HEK293 (cell line): ENCODE data around the gene BFAR.
"Not testable (repeated sequence)": the region's sequence is repeated elsewhere in the genome, so short reads cannot be mapped to it uniquely, and the experiment has no call there.

Experiments
- CTCF ChIA-PET: fragments of 350-600 bp; formaldehyde crosslinking; extraction: SDS; loops from one replicate; lab custom pipeline; 2021; ENCODE audit warnings: antibody characterized with exemption; lab: Yijun Ruan, JAX
- POLR2A ChIA-PET: fragments of 300-600 bp; formaldehyde crosslinking; extraction: SDS; loops from one replicate; lab custom pipeline; 2020; ENCODE audit warnings: antibody characterized with exemption, inconsistent platforms; lab: Yijun Ruan, JAX
- H3K27ac ChIP-seq: fragments of 200-500 bp; sonication (Bioruptor generic); 2 replicates; pipeline ENCODE4 v1.5.1; 2014; ENCODE audit warnings: low read depth, low read length, control low read depth, inconsistent platforms; ENCODE audit errors: extremely low read depth
- H3K36me3 ChIP-seq, 2 experiments: fragments of 200-500 bp in 1 of 2; sonication (Bioruptor generic) in 1 of 2; 1 replicate in 1 of 2; 2 replicates in 1 of 2; pipeline ENCODE4 v1.5.1; 2014 to 2017; ENCODE audit warnings: inconsistent platforms in 2 of 2, low read length in 2 of 2; ENCODE audit not compliant: control insufficient read depth in 2 of 2, insufficient read depth in 1 of 2
- H3K4me1 ChIP-seq: fragments of 200-500 bp; sonication (Bioruptor generic); 2 replicates; pipeline ENCODE4 v1.5.1; 2014; ENCODE audit warnings: mild to moderate bottlenecking, low read length, inconsistent platforms; ENCODE audit not compliant: control insufficient read depth, insufficient read depth
- H3K4me3 ChIP-seq: 2 replicates; pipeline ENCODE4 v1.5.1; 2011; ENCODE audit warnings: low read depth, mild to moderate bottlenecking, control low read depth, low read length, moderate library complexity
- H3K9me3 ChIP-seq: fragments of 200-500 bp; sonication (Bioruptor generic); 2 replicates; pipeline ENCODE4 v1.5.1; 2014; ENCODE audit warnings: low read depth, low read length, inconsistent platforms; ENCODE audit not compliant: control insufficient read depth, insufficient read depth
- SCRT1 ChIP-seq: fragments of 450-650 bp; formaldehyde crosslinking; IDR thresholded peaks from 2 replicates; pipeline ENCODE4 v1.5.1; 2016; ENCODE audit warnings: missing biosample characterization, missing genetic modification characterization, borderline replicate concordance
- YY2 ChIP-seq: fragments of 450-650 bp; formaldehyde crosslinking; IDR thresholded peaks from 2 replicates; pipeline ENCODE4 v1.5.1; 2016; ENCODE audit warnings: missing biosample characterization, missing genetic modification characterization
- ZBTB17 ChIP-seq: fragments of 450-650 bp; formaldehyde crosslinking; IDR thresholded peaks from 2 replicates; pipeline ENCODE4 v1.5.1; 2016; ENCODE audit warnings: missing biosample characterization, missing genetic modification characterization
- ZNF175 ChIP-seq: fragments of 450-650 bp; formaldehyde crosslinking; IDR thresholded peaks from 2 replicates; pipeline ENCODE4 v1.5.1; 2016; ENCODE audit warnings: missing biosample characterization, missing genetic modification characterization
- ZNF394 ChIP-seq: fragments of 450-650 bp; formaldehyde crosslinking; IDR thresholded peaks from 2 replicates; pipeline ENCODE4 v1.5.1; 2016; ENCODE audit warnings: missing biosample characterization, missing genetic modification characterization, mild to moderate bottlenecking, moderate library complexity, borderline replicate concordance
- ZNF426 ChIP-seq: fragments of 450-650 bp; formaldehyde crosslinking; IDR thresholded peaks from 2 replicates; pipeline ENCODE4 v1.5.1; 2017; ENCODE audit warnings: missing biosample characterization, missing genetic modification characterization, mild to moderate bottlenecking, inconsistent platforms, moderate library complexity
- ZNF521 ChIP-seq: fragments of 450-650 bp; formaldehyde crosslinking; IDR thresholded peaks from 2 replicates; pipeline ENCODE4 v1.5.1; 2017; ENCODE audit warnings: missing biosample characterization, mild to moderate bottlenecking, missing genetic modification characterization
- ZNF623 ChIP-seq: fragments of 450-650 bp; formaldehyde crosslinking; IDR thresholded peaks from 2 replicates; pipeline ENCODE4 v1.5.1; 2016; ENCODE audit warnings: missing biosample characterization, missing genetic modification characterization
- ZNF785 ChIP-seq: fragments of 450-650 bp; formaldehyde crosslinking; IDR thresholded peaks from 2 replicates; pipeline ENCODE4 v1.5.1; 2016; ENCODE audit warnings: missing biosample characterization, missing genetic modification characterization
- ZNF830 ChIP-seq: fragments of 450-650 bp; IDR thresholded peaks from 2 replicates; pipeline ENCODE4 v1.5.0; 2018; ENCODE audit warnings: missing biosample characterization, missing genetic modification characterization, low read depth, mild to moderate bottlenecking, moderate library complexity
- ZXDB ChIP-seq: fragments of 450-650 bp; formaldehyde crosslinking; IDR thresholded peaks from 2 replicates; pipeline ENCODE4 v1.5.1; 2016; ENCODE audit warnings: missing biosample characterization, missing genetic modification characterization
- TF ChIP-seq, protein P1 (sequence below): fragments of 450-650 bp; formaldehyde crosslinking; IDR thresholded peaks from 2 replicates; pipeline ENCODE4 v1.5.1; 2016; ENCODE audit warnings: missing biosample characterization, missing genetic modification characterization
- TF ChIP-seq, protein P2 (sequence below): fragments of 450-650 bp; formaldehyde crosslinking; IDR thresholded peaks from 2 replicates; pipeline ENCODE4 v1.5.1; 2016; ENCODE audit warnings: missing biosample characterization, missing genetic modification characterization, borderline replicate concordance

Gene BFAR

GRCh38 chr16:14682121-14682520, 49.4 kb downstream of the BFAR start (continued):
- no peak for TF ChIP-seq ZNF521 (tag by site-specific recombination)
- TF ChIP-seq YY2 = no peak
- TF ChIP-seq, protein P1, sequence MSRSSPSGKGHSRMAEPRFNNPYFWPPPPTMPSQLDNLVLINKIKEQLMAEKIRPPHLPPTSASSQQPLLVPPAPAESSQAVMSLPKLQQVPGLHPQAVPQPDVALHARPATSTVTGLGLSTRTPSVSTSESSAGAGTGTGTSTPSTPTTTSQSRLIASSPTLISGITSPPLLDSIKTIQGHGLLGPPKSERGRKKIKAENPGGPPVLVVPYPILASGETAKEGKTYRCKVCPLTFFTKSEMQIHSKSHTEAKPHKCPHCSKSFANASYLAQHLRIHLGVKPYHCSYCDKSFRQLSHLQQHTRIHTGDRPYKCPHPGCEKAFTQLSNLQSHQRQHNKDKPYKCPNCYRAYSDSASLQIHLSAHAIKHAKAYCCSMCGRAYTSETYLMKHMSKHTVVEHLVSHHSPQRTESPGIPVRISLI (tag by site-specific recombination) = no peak
- no peak for TF ChIP-seq ZNF785 (tag by site-specific recombination)
- no peak for TF ChIP-seq ZNF623 (tag by site-specific recombination)
- TF ChIP-seq ZNF426 (tag by site-specific recombination) = no peak
- TF ChIP-seq ZNF175 = no peak
- TF ChIP-seq, protein P2, sequence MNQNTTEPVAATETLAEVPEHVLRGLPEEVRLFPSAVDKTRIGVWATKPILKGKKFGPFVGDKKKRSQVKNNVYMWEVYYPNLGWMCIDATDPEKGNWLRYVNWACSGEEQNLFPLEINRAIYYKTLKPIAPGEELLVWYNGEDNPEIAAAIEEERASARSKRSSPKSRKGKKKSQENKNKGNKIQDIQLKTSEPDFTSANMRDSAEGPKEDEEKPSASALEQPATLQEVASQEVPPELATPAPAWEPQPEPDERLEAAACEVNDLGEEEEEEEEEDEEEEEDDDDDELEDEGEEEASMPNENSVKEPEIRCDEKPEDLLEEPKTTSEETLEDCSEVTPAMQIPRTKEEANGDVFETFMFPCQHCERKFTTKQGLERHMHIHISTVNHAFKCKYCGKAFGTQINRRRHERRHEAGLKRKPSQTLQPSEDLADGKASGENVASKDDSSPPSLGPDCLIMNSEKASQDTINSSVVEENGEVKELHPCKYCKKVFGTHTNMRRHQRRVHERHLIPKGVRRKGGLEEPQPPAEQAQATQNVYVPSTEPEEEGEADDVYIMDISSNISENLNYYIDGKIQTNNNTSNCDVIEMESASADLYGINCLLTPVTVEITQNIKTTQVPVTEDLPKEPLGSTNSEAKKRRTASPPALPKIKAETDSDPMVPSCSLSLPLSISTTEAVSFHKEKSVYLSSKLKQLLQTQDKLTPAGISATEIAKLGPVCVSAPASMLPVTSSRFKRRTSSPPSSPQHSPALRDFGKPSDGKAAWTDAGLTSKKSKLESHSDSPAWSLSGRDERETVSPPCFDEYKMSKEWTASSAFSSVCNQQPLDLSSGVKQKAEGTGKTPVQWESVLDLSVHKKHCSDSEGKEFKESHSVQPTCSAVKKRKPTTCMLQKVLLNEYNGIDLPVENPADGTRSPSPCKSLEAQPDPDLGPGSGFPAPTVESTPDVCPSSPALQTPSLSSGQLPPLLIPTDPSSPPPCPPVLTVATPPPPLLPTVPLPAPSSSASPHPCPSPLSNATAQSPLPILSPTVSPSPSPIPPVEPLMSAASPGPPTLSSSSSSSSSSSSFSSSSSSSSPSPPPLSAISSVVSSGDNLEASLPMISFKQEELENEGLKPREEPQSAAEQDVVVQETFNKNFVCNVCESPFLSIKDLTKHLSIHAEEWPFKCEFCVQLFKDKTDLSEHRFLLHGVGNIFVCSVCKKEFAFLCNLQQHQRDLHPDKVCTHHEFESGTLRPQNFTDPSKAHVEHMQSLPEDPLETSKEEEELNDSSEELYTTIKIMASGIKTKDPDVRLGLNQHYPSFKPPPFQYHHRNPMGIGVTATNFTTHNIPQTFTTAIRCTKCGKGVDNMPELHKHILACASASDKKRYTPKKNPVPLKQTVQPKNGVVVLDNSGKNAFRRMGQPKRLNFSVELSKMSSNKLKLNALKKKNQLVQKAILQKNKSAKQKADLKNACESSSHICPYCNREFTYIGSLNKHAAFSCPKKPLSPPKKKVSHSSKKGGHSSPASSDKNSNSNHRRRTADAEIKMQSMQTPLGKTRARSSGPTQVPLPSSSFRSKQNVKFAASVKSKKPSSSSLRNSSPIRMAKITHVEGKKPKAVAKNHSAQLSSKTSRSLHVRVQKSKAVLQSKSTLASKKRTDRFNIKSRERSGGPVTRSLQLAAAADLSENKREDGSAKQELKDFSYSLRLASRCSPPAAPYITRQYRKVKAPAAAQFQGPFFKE = no peak
- no peak for TF ChIP-seq ZNF830
- TF ChIP-seq, all 188 proteins: peak for 0

DNA sequence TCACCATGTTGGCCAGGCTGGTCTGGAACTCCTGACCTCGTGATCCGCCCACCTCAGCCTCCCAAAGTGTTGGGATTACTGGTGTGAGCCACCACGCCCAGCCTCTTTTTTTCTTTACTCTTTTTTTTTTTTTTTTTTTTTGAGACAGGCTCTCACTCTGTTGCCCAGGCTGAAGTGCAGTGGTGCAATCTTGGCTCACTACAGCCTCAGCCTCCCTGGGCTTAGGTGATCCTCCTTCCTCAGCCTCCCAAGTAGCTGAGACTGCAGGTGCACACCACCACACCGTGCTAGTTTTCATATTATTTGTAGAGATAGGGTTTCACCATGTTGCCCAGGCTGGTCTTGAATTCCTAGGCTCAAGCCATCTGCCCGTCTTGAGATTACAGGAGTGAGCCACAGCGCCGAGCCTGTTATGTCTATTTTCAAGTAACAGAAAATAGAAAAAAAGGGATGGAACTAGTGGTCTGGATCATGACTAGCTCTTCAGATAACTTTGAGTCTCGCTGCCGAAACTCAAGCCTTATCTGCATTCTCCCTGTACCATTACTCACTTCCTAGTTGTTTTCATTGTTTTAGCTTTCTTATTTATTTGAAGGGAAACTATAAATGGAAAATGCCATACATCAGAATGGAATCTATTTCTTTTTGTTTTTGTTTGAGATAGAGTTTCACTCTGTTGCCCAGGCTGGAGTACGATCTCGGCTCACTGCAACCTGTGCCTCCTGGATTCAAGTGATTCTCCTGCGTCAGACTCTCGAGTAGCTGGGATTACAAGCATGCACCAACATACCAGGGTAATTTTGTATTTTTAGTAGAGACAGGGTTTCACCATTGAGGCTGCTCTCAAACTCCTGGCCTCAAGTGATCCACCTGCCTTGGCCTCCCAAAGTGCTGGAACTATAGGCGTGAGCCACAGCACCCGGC, 53.4 kb downstream of the BFAR start:
- H3K27ac ChIP-seq = not testable (repeated sequence)
- 0 out of 2 replicates have a peak, but pooled peaks have one; percentile 22 for TF ChIP-seq ZXDB
- TF ChIP-seq ZBTB17 = 0 out of 2 replicates have a peak, but pooled peaks have one; percentile 25
- TF ChIP-seq SCRT1 (tag by site-specific recombination) = 0 out of 2 replicates have a peak, but pooled peaks have one; percentile 26
- TF ChIP-seq, all 188 proteins: peak for 3; not testable (repeated sequence) for 185
- H3K9me3 ChIP-seq, POLR2A ChIA-PET, H3K36me3 ChIP-seq, H3K4me1 ChIP-seq, H3K4me3 ChIP-seq, CTCF ChIA-PET: not testable (repeated sequence)

GRCh38 chr16:14694129-14694528, 61.4 kb downstream of the BFAR start, which contains the start of gene PLA2G10:
Gene PLA2G10 (minus strand): TSS chr16:14694308. CDS start chr16:14694229, 79 bp downstream.
- H3K4me1 ChIP-seq, H3K4me3 ChIP-seq, CTCF ChIA-PET, H3K9me3 ChIP-seq, POLR2A ChIA-PET, H3K27ac ChIP-seq, H3K36me3 ChIP-seq: not testable (repeated sequence)

DNA sequence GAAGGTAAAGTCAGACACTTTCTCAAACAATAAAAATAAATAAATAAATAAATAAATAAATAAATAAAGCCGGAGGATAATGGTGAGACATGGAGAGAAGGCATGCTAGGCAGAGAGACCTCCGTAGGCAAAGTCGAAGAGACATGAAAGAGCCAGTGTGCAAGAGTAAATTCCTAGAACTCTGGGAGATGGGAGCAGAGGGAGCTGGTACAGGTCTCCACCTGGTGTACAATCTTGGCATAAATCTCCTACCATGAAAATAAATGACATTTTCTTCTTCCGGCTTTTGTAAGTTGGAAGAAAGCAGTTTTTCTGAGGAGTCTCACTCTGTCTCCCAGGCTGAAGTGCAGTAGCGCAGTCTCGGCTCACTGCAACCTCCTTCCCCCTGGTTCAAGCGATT, 69.1 kb downstream of the BFAR start:
- H3K36me3 ChIP-seq, CTCF ChIA-PET, H3K27ac ChIP-seq, H3K9me3 ChIP-seq, POLR2A ChIA-PET, H3K4me3 ChIP-seq, H3K4me1 ChIP-seq: not testable (repeated sequence)
- TF ChIP-seq ZNF394 (tag by site-specific recombination) = peak; percentile 22; the same call in 1 of the 2 replicates

GRCh38 chr16:14702672-14703071, 69.9 kb downstream of the BFAR start:
- H3K27ac ChIP-seq, H3K9me3 ChIP-seq, H3K36me3 ChIP-seq, H3K4me1 ChIP-seq, CTCF ChIA-PET, POLR2A ChIA-PET, H3K4me3 ChIP-seq: not testable (repeated sequence)

GRCh38 chr16:14703156-14704011, 70.6 kb downstream of the BFAR start, which contains the start of gene NPIPA3:
Gene NPIPA3 (plus strand): TSS chr16:14703411. CDS start chr16:14708944, 5,533 bp downstream.
- H3K36me3 ChIP-seq, H3K4me3 ChIP-seq, CTCF ChIA-PET, H3K9me3 ChIP-seq, POLR2A ChIA-PET, H3K4me1 ChIP-seq, H3K27ac ChIP-seq: not testable (repeated sequence)
